ENCODE results near the gene CRTC3.

The CRTC3 gene

GRCh38 chr15:90619468-90619867 lies 89.7 kb downstream of the CRTC3 start:
- FAIRE-seq (no peak), DNase-seq (ENCODE audit: insufficient read length, low spot score) (no peak)
- TF ChIP-seq CTCF (IDR thresholded peaks at IDR 0.05; ENCODE audit: insufficient read depth, missing control alignments) = no peak

- DNase-seq (ENCODE audit: insufficient read length, low spot score) (no peak), FAIRE-seq (no peak)
- TF ChIP-seq CTCF (IDR thresholded peaks at IDR 0.05; ENCODE audit: insufficient read depth, missing control alignments) = no peak
Measured at GRCh38 chr15:90619939-90620338, 90.2 kb downstream of the CRTC3 start.

- FAIRE-seq (no peak), DNase-seq (ENCODE audit: insufficient read length, low spot score) (no peak)
- no peak for TF ChIP-seq CTCF (IDR thresholded peaks at IDR 0.05; ENCODE audit: insufficient read depth, missing control alignments)
Measured at GRCh38 chr15:90620379-90621067, 90.8 kb downstream of the CRTC3 start.

GRCh38 chr15:90623854-90624253 lies 94.1 kb downstream of the CRTC3 start:
- DNase-seq (ENCODE audit: insufficient read length, low spot score) (no peak), FAIRE-seq (no peak)
- no peak for TF ChIP-seq CTCF (IDR thresholded peaks at IDR 0.05; ENCODE audit: insufficient read depth, missing control alignments)

GRCh38 chr15:90624278-90624981 lies 94.7 kb downstream of the CRTC3 start:
- no peak for FAIRE-seq
- TF ChIP-seq CTCF (IDR thresholded peaks at IDR 0.05; ENCODE audit: insufficient read depth, missing control alignments) = no peak

GRCh38 chr15:90625037-90625436 lies 95.3 kb downstream of the CRTC3 start:
- FAIRE-seq = no peak
- TF ChIP-seq CTCF (IDR thresholded peaks at IDR 0.05; ENCODE audit: insufficient read depth, missing control alignments) = no peak
- DNase-seq (ENCODE audit: insufficient read length, low spot score) = no peak

More at GRCh38 chr15:90624278-90624981, 94.7 kb downstream of the CRTC3 start:
- no peak for DNase-seq (ENCODE audit: insufficient read length, low spot score)

- TF ChIP-seq CTCF (IDR thresholded peaks at IDR 0.05; ENCODE audit: insufficient read depth, missing control alignments) = no peak
- no peak for DNase-seq (ENCODE audit: insufficient read length, low spot score)
- no peak for FAIRE-seq
Measured at GRCh38 chr15:90629217-90629616, 99.5 kb downstream of the CRTC3 start.

All from D721Med (cell line).